GM12873 (cell line): ENCODE measurements around the gene C1QL3.

Experiments
- CTCF ChIP-seq: IDR thresholded peaks from 2 replicates; pipeline ENCODE4 v1.5.1; 2012; ENCODE audit warnings: low read depth, mild to moderate bottlenecking, moderate library complexity, low read length, control low read depth; ENCODE audit not compliant: insufficient read depth; ENCODE audit errors: missing control alignments

Gene C1QL3

GRCh38 chr10:16472828-16473227 lies 48.9 kb downstream of the C1QL3 start:
- TF ChIP-seq CTCF: no peak

DNA sequence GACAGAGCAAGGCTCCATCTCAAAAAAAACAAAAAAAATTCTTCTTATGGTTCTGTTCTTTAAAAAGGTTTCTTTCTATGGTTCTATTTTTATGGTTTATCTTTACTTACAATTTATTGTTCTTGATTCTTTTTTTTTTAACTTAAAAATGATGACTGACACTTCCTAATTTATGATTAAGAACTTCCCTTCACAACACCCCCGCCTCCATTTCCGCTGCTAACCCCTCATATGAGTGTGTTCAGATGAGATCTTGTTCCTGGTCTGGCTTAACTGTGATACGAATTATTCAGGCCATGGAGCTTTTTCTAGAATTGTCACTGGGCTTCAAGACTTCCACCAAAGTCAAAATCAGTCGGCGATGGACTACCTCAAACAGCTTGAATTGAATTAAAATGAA lies 50.9 kb downstream of the C1QL3 start:
- TF ChIP-seq CTCF: no peak

DNA sequence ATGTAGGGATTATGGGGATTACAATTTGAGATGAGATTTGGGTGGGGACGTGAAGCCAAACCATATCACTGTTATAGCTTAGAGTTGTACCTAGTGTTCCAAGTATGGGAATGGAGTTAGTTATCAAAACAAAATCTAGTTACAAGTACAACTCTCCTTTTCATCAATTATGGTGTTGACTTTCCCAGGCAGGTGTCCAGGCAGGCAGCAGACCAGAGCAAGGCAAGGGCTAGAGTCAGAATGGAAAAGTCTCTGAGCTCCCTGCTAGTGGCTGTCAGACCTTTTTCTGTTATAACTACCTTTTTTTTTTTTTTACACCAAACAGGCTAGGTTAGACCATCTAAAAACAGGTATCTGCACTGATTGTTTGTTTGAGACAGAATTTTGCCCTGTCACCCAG lies 55.7 kb downstream of the C1QL3 start:
- no peak for TF ChIP-seq CTCF
